Vagina (tissue), 2 donors: Measurements from ENCODE around the gene GRIK3.

Source experiments
- CTCF ChIP-seq, 3 experiments: fragments of 450-650 bp in 2 of 3; fragments of 200-600 bp in 1 of 3; sonication (generic) in 1 of 3; IDR thresholded peaks; one replicate each; pipeline ENCODE4 v1.5.1; 2017 to 2019; ENCODE audit warnings: antibody characterized with exemption in 3 of 3, mild to moderate bottlenecking in 2 of 3, moderate library complexity in 2 of 3
- POLR2A ChIP-seq, 2 donors: fragments of 450-650 bp; IDR thresholded peaks; one replicate each; pipeline ENCODE4 v1.6.1; 2017; ENCODE audit warnings: antibody characterized with exemption in 2 of 2, mild to moderate bottlenecking in 2 of 2, moderate library complexity in 2 of 2

DNA sequence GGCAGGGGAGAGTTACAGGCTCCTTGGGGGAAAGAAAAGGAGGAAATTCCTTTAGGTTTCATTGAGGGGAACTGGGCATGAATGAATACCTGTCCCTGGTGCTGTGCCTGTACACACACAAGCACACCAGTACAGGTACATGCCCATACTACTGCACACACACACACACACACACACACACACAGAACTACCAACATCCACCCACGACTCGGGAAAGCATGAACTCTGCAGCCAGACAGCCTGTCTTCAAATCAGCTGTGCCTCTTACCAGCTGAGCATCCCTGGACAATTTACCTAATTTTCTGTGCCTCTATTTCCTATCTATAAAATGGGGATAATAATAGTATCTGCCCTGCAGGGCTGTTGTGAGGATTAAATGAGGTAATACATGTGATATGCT lies 7.2 kb upstream of the GRIK3 start:
- TF ChIP-seq CTCF (IDR thresholded peaks at IDR 0.05), result no peak
- no peak for TF ChIP-seq POLR2A (IDR thresholded peaks at IDR 0.05)
